GM19193 (cell line): ENCODE results near the gene ANK3.

ENCODE experiments used
- POLR2A ChIP-seq: IDR thresholded peaks from 4 replicates; pipeline ENCODE4 v1.6.1; 2011; ENCODE audit not compliant: insufficient read depth, insufficient read length; ENCODE audit errors: extremely low read depth

The ANK3 gene

DNA sequence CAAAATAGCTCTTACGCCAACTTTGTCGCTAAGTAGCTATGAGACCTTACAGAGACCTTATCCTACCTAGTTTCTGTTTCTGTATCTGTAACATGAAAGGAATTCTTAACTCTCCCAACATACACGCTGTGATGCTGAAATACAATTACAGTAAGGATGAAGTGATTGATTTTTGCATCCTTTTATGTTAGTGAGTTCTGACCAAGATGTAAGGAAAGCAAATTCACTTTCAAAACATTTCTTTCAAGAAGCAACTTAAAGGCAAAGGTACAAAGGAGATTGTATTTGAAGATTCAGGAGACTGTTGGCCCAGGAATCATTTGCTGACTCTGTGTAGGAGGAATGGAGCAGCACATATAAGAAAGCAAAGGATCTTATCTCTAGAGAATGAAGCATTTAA lies 7.1 kb upstream of the ANK3 start:
- no peak for TF ChIP-seq POLR2A

DNA sequence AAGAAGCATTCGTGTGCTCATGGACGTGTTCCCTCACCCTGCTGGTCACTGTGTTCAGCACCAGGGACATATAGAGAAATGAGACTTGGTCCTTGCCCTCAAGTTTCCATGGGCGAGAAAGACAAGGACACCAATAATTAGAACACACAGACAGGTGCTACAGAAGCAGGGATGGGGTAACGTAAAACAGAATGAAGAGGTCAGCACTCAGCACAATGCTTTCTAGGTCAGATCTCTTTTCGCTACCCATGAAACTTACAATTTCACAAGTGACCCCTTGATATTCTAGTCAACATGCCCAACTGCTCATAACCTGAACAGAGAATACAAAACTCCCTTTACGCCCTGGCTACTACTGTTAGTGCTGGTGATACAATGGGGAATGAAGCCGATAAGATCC lies 6.0 kb upstream of the ANK3 start:
- no peak for TF ChIP-seq POLR2A

DNA sequence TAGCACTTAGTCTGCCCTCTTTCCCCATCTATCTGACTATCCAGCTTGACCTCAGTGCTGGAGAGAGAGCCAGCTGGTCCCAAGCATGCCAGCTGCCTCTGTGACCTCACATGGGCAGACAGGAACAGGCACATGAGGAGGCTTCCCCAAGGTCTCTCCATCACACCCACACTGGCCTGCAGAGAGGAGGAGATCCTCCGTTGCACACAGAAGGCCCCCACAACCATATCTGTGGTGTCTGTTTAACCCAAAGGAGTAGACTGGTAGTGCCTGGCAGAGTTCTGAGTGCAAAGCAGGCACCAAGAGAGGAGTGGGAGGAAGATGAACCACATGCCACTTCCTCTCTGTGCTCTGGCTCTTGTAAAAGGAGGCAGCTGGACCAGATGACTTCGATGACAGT lies 4.8 kb upstream of the ANK3 start:
- TF ChIP-seq POLR2A = no peak

DNA sequence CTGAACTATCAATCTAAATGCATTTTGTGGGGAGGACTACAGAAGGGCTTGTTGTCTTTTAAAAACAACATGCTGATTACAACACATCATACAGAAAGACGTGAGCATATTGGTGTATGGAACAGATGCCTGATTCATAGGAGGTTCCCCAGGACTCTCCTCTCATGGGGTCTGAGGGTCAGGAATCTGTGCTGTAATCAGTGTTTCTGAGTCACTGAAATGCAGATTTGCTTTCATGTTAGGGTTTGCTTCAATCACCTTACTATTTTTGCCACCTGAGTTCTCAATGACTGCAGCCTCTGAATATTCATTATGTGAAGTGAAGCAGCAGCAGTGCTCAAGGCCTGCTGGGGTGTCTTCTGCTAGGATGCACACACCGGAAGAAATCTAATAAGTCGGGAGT lies 550 bp upstream of the ANK3 start:
- no peak for TF ChIP-seq POLR2A

DNA sequence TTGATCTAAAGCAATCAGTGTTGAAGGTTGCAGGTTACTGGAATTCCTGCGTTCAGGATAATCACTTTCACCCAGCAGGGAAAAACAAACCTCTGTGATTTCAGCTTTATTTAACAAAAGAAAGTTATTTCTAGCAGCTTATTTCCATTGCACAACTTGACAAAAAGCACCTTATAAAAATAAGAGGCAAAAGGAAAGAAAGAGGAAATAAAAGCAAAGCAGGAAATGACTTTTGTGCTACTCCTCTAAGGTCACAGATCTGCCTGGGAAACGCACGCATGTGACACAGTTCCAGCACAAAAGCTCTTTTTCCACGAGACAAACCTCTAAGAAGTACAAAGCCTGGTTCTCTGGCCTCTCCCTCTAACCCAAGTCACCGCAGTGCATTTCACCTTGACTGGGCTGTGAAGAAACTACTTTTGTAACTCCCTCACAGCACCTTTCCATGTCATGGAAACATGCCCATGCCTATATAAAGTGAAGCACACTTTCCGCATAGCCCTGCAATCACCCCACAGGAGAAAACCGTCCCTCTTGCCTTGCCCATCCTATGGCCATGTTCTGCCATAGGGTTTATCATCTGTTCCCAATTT lies 870 bp downstream of the ANK3 start:
- TF ChIP-seq POLR2A = no peak

DNA sequence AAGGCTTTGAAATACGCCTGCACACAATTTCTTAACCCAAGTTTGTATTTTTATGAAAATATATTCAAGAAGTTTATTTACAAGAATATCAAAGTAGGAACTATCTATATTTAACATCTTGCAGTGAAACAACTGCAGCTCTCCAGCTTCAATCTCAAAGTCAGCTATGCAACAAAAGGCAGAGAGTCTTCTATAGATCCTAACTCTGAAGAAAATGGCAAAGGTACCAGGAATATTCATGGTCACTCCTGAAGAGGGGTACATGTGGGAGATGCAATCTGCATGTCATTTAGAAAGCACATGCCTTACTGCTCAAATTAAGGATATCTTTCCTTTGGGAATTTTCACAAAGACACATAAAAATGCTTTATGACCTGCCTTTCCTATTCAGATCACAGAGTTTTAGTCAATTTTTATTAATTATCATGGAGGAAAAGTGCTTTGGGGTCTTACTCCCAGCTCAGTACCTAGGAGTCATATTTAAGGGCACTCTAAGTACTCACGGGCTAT lies 1.5 kb downstream of the ANK3 start:
- TF ChIP-seq POLR2A = no peak

DNA sequence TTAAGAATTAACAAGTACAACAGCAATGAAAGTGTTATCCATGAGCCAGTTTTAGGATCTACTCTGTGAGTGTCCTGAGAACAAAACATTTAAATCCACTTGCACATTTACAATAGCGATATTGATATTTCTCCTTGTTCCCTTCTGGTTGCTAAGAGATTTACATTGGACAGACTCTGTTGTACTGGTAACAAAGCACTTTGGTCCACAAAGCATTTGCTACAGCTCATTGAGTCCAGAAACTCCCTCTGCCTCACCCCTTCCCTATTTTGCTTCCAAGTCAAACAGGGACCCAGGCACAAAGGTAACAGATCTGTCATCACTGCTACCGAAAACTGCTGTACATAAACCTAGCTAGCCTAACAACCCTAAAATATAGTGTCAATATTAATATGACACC lies 2.1 kb downstream of the ANK3 start:
- no peak for TF ChIP-seq POLR2A

DNA sequence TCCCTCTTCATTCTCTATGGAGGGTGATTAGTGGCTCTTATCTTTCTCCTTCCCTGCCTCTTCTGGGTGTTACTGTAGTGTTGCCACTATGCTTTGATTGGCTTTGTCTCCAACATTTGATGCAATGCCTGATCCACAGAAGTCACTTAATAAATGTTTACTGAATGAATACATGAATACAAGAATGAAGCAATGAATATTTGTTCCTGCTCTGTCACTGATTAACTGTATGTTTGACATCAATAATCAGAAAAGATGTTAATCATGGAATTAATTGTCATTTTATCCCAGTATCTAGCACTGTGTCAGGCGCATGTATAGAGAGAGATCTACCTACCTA lies 4.3 kb downstream of the ANK3 start:
- no peak for TF ChIP-seq POLR2A

DNA sequence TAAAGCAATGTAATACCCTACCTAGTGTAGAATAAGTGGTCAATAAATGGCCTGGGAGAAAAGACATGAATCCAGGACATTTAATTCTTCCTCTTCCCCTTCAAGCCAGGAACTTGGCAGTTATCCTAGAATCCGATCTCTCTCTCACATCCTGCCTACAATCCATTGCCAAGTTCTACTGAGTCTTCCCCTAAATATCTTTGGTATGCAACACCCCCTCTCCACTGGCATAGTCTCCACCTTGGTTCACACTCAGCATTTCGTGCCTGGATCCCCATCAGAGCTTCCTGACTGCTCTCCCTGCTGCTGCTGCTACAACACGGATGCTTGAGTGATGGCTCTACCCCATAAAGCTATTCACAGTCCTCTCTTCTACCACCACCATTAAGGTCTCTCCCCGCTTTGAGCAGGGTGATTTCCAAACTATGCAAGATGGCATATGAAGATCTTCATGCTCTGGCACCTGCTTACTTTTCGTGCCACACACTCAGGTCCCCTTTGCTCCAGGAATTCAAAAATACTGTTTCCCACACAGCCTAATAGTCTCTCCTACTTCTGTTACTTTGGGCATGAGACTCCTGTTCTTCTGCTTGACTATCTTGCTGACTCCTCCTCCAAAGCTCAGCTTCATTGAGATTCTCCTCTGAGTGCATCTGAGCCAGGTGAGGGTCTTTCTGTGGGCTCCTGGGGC lies 4.8 kb downstream of the ANK3 start:
- no peak for TF ChIP-seq POLR2A

DNA sequence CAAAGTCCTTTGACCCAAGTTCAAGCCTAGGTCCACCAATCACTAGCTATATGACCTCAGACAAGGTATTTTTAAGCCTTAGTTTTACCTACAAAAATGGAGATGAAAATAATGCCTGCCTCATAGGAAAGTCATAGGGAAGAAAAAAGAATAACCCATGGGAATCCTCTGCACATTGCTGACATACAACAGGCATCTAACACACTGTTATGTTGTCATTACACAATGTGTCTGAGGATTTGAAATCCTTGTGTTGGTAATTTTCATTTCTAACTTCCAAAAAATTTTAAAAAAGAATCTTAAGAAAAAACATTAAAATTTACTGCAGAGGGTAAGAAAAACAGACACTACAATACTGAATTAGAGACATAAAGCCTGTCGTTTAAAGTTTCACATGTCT lies 5.7 kb downstream of the ANK3 start:
- TF ChIP-seq POLR2A = no peak

DNA sequence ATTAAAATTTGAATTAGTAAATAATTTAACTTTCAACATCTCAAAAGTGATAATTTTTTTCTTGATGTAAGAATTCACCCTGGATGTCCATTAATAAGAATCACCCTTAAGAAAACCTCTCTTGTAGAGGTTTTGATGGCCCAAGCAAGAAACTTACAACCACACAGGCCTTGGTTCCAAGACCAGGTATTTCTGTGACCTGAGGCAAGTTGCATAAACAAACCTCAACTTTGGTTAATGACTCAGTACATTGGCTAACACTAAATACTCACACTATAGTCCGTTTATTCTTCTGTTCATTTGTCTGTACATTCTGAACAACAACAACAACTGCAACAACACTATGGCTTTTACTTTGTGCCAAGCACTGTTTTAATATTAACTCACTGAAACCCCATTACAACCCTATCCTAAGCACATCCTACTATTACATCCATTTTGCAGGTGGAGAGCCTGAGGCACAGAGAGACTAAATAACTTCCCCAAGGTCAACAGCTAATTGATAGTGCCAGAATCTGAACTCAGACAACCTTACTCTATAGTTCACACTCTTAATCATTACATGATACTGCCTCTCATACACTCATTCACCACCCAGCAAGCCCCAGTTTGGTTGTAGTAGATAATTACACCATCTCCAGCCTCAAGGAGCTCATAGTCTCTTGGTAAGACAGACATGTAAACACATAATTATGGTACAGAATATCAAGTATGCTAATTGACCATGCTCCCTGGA lies 6.6 kb downstream of the ANK3 start:
- no peak for TF ChIP-seq POLR2A

DNA sequence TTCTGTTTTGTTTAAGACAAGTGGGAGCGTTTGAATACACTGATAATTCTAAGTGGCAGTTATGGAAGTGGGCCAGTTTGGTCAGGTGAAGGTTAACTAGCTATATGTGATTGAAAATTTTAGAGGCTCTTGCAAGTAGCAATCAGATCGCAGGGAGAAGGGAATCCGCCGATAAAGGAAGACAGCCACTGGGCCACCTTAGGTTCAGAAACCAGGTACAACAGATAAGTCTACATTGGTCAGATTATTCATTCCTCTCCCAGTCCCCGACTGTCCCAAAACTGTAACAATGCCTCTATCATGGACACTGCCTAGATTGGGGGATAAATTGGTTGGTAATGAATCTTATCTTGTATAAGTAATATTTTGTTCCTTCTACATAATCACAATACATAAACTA lies 8.9 kb downstream of the ANK3 start:
- no peak for TF ChIP-seq POLR2A

DNA sequence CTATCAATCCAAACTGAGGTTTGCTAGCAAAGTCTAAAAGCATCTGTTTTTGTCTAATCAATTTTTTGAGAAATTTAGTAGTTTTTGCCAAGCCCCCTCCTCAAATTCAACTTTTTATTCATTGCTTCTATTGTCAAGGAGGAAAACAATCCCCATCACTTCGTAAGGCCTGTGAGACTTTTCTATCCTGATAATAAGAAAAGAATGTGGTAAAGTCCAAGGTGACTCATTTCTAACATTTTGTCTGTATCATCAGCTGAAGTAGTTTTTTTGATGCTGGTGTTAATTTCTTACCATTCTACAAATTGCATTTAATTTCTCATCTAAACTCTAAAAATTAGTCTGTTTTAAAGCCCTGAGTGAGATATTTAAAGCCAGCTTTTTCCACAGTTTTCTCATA lies 11.7 kb downstream of the ANK3 start:
- TF ChIP-seq POLR2A = no peak

DNA sequence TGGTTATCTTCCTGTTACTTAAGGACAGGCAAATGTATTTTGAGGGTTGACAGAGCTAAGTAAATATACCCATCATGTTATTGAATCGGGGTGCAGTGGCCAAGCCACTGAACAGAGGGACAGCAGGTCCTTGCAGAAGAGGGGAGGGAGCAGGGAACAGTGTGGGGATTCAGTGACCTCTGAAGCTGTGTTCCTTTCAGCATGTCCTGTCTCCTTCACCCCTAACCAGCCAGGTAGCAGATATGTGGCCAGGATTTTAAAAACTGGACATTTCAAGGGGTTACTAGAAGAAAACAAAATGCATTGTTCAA lies 12.7 kb downstream of the ANK3 start:
- TF ChIP-seq POLR2A = no peak

DNA sequence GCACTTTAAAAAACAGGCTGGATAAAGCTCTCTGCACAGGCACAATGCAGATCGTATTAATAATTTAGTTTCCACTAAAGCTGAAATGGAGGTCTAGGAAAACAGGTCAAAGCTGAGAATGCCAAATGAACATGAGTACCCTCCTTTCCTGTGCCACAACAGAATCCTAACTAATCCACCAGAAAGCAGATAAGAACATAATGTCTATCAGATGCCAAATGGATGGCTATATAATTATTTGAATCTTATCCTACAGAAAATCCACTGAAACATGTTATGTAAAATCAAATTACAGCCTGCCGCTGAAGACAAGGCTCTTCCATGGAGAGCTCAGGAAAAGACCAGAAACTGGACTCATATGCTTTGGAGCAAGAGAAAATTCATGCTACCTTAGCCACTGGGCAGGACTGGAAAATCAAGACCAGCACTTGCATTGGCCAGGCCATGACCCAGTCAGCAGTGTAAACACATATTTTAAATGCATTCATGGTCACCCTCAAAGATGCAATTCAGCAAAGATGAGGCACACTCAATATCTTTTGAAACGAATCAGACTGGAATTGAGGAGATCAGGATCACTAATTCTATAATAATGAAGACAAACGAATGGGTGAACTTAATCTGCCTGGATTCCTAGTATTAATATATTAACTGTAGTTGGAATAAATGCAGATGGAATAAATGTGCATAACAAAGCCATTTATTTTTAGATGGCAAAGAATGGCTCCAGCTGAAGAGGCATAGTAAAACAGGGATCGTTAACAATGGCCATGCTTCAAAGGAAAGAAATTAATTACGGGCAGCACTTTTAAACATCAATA lies 13.2 kb downstream of the ANK3 start:
- TF ChIP-seq POLR2A = no peak

DNA sequence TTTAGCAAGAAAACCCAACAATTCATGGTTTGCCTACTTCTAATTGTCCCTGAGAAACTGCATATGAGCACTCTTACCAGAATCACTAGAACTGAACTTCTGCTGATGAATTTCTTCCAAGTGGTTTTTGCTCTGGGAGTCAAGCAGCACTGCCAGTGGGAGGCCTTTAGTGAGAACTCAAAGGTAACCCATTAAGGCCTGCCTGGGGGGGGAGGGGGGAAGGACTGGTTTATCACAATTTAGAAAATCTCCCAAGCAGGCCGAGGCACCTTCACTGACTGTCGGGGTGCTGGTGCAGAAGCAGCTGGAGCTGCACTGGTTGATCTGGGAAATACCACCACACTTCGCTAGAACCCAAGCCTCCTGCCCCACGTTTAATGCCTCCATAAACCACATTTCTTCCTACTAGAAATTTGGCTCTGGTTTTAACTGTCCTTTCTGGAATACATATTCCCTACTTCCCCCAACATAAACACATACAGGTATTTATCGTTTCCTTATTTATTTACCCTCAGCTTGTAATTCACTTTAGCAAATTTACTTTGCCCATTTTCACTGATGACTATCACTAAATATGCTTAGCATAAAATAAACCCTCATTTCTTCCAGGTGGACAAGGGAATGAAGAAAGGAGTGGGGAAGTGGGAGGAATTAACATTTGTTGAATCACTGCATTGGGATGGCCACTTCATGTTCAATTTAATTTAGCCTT lies 14.2 kb downstream of the ANK3 start:
- TF ChIP-seq POLR2A = no peak

DNA sequence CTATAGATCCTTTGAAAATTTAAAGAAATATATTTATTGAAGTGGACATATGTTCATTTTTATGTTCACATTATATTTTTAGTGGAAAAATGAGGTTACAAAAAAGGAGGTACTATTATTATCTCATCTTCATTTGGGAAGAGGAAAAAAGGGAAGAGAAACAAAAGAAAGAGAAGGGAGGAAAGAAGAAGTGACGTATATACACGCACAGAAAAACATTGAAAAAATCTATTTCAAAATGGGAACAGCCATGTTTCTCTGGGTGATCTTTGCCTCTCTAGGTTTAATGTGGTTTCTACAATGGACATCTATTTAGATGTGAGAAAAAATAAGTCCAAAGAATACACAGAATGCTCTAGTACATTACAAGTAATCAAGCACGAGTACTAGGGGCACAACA lies 14.8 kb downstream of the ANK3 start:
- TF ChIP-seq POLR2A = no peak
